Activated CD8-positive, alpha-beta memory T cell treated with anti-CD3 and anti-CD28 coated beads for 4 hours (primary cell): ENCODE data around the gene BICC1.

Experiments
- DNase-seq, 2 donors: peaks; one replicate each; pipeline ENCODE4 v3.0.0-alpha.2; 2020; ENCODE audit warnings: low read depth in 2 of 2

BICC1 gene

GRCh38 chr10:58647376-58648112 lies 134.9 kb downstream of the BICC1 start:
- no peak for DNase-seq

DNA sequence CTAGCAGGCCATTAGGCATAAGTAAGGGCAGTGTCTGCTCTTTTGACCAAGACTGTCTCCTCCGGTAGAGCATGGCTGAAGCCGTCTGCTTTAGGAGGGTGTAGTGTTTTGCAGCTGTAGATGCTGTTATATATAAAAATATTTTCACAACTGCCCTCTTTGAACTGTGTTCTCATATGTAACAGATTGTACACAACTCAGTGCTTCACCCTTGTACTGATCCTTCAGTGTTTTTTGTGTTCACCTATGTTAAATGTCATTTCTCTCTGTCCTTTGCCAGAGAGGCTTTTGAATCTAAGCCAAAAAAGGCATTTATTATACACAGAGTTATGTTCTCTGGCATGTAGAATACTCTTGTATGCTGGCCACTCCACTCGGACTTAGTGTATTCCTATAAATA lies 135.5 kb downstream of the BICC1 start:
- no peak for DNase-seq

DNA sequence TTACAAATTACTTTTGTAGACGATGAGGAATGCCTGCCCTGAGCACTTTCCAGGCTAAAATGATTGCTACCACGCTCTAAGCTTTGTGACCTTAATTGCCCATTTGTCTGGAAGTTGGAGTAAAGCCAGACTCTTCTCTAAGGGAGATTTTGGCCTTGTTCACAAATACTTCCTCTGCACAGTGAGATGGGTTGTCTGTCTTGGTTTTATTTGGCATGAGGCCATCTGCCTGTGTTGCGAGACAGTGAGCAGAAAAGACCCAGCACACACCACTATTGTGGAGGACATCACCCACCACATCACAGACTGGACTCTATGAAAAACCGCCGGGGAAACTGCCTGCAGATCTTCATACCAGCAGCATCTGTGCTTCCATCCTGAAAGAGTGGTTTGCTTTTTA lies 138.4 kb downstream of the BICC1 start:
- DNase-seq = no peak

DNA sequence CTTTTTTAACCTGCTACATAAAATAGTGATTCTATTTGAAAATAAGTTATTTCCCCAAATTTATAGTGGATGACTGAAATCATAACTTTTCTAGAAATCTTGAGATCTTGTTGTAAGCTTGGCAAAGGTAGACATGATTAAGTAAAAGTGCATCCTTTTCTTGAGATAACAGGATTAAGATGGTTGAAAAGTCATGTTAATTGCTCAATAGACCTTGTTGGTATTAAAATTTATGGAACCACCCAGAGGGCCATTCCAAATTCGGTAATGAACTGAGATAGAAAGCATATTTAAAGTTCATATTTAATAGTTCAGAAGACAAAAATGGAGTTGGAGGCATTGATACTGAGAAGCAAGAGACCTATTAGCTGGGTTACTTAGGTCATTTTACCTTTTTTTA lies 139.1 kb downstream of the BICC1 start:
- DNase-seq = no peak

DNA sequence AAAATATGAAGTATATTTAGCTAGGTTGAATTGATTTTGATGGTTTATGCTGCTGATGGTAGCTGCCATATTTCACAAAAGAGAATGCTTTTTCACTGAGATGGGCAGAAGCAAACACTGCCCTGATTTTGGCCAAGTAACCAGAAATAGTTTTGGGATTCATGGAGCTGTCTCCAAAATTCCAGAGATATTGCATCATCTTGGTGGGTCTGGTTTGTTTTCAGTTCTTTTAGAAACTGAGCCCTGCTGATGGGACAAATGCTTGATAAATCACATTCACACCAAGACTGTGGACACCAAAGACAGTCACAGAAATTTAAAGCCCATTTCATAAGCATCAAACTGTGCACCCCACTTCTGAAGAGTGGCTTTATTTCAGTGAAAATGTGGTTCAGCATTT lies 140.5 kb downstream of the BICC1 start:
- DNase-seq = no peak

DNA sequence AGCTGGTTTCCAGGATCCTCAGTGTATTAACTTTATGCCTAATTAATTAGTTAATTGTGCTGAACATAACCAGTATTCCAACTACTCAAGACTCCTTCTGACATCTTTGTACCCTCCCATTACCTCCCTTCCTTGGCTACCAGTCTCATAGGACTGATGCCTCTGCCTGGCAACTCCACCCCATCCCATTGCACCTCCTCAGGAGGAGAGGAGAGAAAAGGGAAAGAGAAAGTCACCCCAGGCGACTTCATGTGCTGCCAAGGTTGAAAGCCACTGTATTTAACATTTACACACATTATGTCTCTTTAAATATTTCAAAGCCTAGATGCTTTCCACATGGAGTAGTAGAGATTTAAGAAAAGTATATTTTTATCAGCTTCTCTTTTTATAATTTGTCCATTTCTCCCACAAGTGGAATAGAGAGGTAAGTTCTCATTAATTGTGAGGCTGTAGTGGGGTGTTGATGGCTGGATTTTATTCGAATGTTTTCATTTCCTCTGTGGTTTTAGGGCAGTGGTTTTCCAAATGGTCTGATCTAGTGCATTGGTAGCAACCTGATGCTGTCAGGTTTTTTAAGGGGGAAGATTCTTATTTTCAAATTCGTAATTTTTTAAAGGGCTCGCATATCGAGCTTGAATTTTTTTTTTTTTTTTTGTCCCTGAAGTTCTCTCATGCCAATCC lies 148.0 kb downstream of the BICC1 start:
- no peak for DNase-seq

GRCh38 chr10:58661336-58661735 lies 148.7 kb downstream of the BICC1 start:
- no peak for DNase-seq

GRCh38 chr10:58661902-58662301 lies 149.2 kb downstream of the BICC1 start:
- DNase-seq = no peak

DNA sequence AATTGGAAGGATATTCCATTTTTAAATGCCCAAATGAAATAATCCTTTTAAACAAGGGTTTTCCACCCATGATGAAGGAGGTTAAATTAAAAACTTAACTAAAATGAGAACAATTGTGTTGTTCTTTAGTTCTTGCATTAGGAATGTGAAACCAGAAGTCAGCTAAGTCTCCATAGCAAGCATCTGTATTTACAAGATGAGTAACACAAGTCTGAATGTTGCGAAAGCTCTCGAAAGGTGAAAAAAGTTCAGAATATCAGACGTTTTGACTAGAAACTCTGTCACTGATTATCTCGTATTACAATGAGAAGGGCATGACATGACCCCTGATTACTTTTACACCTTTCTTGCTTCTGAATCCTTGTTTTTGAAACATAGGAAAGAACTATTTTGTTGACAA lies 149.6 kb downstream of the BICC1 start:
- DNase-seq = no peak

DNA sequence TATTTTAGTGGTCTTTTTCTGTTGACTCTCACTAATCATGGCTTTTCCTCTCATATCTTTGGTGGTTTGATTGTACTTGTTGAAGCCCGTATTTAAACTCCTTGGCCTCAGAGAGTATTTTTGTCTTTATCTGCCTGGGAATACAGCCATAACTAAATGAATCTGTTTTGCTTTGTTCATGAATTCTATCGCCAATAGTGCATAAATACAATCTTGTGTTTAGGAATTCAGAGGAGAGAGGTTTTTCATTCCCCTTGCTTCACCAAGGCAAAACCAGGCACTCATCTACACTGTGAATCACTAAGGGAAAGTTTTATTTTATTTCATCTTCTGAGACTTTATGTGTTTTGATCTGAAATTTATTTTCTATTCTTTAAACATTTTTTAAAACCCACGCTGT lies 152.7 kb downstream of the BICC1 start:
- DNase-seq = no peak

GRCh38 chr10:58666024-58666423 lies 153.4 kb downstream of the BICC1 start:
- no peak for DNase-seq

GRCh38 chr10:58667658-58668310 lies 155.1 kb downstream of the BICC1 start:
- no peak for DNase-seq

DNA sequence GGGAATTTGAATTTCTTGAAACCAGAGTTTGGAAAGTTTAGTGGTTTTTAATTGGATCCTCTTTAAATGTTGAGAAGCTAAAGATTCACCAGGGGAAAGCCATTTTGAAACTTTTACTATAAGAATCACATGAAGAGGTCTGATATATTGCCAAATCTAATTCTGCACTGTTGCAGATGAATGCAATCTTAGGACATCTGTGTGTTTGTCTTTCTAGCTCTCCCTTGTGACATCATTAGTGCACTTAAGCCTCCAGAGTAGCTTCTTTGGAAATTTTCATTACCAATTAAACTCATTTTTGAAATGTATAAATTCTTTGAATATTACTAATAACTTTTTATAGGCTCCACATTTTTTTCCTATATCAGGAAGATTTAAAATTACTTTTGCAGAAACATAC lies 160.2 kb downstream of the BICC1 start:
- no peak for DNase-seq

- no peak for DNase-seq
These were observed 161.6 kb downstream of the BICC1 start for GRCh38 chr10:58674251-58674650.

GRCh38 chr10:58675321-58675720 lies 162.6 kb downstream of the BICC1 start:
- DNase-seq = no peak

DNA sequence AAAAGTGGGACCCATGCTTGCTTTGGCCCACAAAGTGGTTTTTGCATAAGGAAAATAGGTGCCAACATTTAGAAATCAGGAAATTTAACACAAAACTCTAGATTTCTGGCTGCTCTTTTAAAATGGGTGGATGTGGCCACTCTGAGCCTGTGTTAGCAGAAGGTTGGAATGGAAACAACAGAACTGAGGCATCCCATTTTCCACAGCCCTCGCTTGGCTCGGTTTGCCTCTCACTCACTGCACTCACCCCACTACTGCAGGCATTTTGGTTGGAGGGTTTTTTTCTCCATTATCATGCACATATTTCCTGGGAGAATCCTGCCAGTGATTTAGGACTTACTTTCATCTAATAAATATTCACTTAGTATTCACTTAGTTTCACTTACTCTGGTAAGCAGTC lies 178.9 kb downstream of the BICC1 start:
- DNase-seq = no peak

DNA sequence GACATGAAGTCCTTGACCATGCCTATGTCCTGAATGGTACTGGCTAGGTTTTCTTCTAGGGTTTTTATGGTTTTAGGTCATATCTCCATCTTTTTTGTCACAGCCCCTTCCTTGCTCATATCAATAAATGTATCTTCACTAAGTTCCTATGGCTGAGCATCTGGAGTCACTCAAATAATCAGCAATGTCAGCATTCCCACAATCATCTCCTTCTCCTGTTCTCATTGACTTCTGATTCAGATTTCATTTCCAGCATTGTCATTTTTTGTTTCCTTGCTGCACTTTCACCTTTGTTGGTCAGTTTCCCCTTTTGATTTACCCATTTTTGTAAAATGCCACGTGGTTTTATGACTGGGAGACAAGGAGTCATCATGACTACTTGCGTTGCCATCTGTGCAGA lies 181.2 kb downstream of the BICC1 start:
- DNase-seq = no peak

DNA sequence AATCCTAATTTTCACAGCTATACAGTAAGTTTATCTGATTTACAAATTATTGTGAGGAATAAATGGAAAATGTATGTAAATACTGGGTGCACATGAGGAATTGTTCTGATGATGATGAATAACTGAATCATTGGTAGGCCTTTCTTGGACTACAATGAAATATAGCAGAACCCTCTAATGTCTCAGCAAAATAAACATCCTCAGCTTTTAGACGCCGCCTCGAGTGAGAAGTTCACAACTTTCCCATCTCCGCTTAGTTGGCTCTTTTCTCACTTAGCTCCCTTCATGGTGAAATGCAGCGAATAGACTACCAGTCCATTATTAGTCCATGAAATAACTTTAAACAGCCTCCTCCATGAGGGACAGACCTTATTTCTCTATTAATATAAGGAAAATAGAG lies 182.3 kb downstream of the BICC1 start:
- DNase-seq = no peak

DNA sequence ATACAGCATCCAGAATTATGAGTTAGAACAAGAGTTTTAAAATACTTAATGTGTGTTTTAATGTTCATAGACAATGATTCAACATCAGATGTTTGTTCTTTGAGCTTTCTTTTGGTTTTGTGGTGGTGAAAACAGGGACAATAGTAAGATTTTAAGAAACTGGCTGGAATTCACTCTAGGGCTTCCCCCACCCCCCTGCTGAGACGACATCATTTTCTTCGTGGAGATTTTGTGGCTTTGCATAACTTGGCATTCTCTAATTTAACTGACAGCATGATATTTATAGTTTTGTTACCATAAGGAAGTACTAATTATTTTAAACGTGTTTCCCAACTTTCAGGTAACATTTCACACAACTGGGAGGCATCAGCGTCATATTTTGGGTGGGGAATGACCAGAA lies 184.1 kb downstream of the BICC1 start:
- no peak for DNase-seq

DNA sequence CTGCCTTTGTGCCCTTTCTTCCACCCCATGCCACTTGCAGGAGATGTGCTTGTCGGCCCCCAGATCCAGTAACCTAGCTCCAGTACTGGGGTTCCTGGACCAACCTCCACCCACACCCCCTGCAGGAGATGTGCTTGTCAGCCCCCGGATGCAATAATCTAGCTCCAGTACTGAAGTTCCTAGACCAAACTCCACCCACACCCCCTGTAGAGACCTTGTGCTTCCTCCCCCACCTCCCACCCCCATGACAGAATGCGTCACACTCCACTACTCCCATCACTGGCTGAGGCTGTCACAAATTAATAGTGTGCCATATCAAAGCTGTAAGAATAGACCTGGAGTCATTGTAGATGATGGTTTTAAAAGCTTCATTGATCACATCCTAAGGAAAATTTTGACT lies 185.0 kb downstream of the BICC1 start:
- no peak for DNase-seq

- no peak for DNase-seq
These were observed 186.2 kb downstream of the BICC1 start for GRCh38 chr10:58698777-58699356.

- no peak for DNase-seq
These were observed 187.9 kb downstream of the BICC1 start for GRCh38 chr10:58700591-58700990.
